GOT3 (cell line): ENCODE data around the gene RHBDF2.

Experiments used
- DNase-seq: peaks from one replicate; lab custom pipeline; 2025; ENCODE audit warnings: mixed read lengths; lab: John Stamatoyannopoulos, UW

Gene RHBDF2

DNA sequence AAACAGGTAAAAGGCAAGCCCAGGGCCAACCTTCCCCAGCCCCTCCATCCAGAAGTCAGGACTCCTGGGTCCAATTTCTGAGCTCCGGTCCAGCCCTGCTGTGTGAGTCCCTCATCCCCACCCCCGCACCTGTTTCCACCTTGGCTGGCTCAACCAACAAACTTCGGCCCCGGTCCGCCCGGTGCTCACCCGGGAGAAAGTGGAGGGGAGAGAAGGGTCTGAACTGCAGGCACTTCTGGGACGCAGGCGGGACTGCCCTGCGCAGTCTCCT is 541 bp downstream of the RHBDF2 start:
- no peak for DNase-seq

DNA sequence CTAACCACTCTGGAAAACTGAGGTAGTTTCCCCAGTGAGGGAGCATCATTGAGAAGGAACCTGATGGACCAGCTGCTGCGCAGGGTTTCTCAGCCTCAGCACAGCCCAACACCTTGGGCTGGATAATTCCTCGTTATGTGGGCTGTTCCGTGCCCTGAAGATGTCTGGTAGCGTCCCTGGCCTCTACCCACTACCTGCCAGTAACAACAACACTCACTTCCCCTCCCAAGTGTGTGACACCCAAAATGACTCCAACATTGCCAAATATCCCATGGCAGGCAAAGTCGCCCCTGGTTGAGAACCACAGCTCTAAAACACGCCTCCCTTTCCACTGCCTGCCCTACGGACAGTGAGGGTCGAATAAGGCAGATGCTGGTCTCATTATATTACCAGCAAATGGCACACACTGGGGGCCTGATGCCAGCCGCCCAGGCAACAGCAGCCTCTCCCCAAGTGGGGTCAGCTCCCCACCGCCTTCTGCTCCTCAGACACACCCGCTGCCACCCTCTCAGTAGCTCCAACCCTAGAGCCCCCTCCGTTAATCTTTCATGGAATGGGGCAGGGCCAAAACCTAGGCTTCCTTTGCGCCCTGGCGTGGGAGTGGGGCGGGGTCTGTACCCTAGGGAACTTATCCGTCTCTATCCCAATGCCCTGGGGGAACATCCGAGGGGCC is 1.0 kb downstream of the RHBDF2 start:
- no peak for DNase-seq

DNA sequence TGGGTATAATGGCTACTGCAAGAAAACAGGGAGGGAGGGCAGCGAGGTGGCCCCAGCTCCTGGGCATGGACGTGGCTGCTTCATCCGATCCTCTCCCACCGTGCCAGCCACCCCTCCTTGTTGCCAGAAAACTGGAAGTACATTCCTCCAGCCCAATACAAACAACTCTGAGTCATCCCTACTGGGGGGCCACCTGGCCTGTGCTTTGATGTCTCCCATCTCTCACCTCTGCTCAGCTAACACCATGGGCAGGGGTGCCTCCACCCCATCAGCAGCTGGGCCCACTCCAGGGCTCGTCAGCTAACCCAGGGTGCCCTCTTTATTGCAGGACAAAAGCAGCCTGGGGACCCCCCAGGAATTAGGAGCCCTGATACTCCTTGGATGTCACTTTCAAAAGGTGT is 2.0 kb downstream of the RHBDF2 start:
- no peak for DNase-seq

DNA sequence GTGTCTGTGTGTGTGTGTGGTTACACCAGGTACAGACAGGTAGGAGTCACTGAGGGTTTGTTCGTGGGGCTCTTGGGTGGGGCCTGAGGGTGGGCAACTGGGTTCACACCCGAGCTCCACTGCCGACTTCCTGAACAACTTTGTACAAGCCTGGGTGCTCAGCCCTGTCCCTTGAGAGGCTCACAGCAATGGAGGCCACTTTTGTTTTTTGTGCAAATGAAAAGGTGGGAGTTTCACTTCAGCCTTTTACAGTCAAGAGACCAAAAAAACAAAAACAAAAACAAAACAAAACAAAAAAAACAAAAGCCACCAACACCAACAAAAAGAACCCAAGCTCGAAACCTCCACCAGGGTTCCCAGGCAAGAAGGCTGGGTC is 2.4 kb downstream of the RHBDF2 start:
- no peak for DNase-seq

DNA sequence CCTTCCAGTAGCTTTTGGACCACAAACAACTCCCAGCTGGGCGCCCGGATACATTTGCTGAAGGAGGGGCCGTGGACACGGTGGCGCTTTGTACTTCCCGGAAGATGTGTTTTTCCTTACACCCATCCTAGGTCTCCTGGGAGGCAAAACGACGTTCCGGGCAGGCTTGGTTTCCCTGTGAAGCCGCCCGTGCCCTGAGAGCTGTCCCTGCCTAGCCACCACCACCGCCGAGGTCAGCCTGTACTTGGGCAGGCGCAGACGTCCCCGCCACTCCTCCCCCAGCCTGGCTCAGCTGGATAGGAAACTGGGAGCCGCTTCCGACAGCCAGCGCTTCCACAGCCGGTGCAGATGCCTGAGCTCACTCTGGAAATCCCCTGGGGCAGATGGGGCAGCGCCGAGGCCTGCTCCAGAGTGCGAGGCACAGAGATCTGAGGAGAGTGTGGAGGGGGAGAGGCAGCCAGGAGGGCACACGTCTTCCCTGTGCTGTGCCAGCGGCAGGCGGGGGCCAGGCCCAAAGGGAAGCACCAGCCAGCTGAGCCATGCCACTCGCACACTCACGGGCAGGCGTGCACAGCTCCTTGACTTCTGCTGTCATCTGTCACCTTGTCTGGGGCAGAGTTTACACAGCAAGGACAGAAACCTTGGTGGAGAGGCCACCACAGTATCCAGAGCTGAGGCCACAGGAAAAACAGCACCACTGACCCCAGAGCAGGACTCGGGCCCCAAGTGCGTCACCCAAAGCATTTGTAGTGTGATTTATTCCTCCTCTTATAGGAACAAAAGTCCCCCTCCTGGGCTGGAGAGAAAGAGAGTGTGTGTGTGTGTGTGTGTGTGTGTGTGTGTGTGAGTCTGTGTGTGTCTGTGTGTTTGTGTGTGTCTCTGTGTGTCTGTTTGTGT is 3.0 kb downstream of the RHBDF2 start:
- DNase-seq: no peak

DNA sequence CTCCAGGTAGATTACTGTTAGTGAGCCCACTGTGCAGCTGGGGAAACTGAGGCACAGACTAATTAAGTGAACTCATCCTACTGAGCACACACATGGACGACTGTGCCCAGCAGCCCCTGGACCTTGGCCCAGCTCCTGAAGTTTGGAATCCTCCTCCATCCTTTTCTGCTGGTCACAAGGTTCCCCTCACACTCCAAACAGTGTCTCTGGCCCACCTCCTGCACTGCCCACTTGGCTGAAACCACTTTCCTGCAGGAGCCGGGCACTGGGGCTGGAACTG is 3.6 kb downstream of the RHBDF2 start:
- DNase-seq: no peak

DNA sequence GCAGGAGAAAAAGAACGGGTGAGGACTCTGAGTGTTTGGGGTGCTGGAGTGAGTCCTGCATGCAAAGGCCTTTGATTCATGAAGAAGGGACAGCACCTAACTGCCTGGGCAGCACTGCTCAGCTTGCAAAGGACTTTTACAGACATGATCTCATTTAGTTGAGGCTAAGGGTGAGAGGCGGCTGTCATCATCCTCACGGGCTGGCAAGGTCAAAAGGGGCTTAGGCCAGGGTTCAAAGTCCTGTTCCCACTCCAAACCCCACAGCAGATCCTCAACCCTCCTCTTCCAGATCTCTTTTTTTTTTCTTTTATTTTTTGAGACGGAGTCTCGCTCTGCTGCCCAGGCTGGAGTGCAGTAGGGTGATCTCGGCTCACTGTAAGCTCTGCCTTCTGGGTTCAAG is 4.8 kb downstream of the RHBDF2 start:
- no peak for DNase-seq

DNA sequence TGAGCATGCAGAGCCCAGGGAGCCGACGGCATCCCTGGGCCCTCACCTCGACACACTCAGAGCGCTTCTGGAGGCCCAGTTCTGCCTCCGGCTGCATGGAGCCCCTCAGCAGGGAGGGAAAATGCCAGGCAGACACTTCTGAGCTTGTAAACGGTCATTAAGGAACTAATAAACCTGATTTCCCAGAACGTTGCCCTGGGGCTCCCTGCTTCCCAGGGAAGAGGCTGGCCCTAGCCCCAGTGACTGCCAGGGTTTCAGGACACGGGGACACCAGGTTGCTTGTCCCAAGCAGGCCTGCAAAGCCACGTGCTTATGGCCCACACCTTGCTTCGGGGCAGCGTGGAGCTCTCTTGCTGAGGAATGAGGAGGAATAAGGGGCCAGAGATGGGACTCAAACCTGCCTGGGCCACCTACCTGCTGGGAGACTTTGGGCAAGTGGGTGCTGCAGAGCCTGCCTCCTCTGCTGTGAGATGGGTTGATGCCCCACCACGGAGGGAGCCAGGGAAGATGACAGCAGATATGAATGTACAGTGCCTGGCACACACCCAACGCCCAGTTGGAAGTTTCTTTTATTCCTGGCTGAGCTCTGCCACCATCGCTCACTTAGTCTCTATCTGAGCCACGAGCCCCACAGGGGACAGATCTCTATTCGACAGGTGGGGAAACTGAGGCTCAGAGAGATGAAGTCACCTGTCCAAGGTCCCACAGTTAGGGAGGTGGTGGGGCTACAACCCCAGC is 5.4 kb downstream of the RHBDF2 start:
- no peak for DNase-seq

DNA sequence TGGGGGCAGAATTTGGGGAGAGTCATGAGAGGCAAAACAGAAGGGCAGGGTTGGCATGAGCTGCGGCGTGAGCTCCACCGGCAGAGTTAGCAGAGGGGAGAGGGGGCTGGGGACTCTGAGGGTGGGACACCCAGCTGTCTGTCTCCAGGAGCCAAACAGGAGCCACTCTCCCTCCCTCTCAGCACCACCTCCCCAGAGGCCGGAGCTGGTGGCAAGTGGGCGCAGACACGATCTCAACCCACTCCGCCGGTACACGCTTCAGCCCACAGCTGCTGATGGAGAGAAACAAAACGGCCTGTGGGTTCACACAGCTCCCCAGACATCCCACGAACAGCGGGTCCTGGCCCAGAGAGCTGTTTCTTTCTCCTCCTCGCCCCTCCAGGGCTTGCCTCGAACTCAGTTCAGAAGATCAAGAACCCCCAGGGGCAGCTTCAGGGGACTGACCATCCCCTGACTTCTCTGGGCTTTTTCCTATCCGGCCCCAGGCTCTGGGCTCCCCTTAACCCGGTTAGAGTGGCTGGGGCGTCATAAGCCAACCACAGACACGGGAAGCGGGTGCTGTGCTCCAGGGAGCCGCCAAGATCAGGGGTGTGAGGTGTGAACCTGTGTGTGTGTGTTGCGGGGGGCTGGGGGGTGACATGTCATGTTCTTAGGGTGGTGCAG is 7.6 kb downstream of the RHBDF2 start:
- no peak for DNase-seq

DNA sequence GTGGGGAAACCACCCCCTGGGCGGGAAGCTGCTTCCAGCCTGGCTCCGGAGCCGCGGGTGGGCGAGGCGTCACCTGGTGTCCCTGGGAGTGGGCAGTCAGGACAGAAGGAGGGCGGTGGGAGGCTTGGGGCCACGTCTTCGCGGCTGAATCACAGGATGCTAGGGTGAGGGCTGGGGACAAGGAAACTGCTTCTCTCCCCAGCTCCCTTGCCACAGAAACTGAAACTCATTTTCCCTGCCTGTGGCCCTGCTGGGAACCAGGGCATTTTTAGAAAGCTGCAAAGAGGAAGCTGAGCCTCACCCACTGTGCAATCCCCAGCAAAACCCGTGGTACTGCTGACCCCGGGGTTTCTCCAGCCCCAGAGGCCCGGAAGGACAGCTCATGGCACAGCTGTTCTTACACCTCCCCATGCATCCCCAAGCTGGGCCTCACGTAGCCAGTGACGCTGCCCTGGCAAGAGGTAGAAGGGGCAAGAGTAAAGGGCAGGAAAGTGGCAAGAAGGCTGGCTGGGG is 8.2 kb downstream of the RHBDF2 start:
- no peak for DNase-seq

DNA sequence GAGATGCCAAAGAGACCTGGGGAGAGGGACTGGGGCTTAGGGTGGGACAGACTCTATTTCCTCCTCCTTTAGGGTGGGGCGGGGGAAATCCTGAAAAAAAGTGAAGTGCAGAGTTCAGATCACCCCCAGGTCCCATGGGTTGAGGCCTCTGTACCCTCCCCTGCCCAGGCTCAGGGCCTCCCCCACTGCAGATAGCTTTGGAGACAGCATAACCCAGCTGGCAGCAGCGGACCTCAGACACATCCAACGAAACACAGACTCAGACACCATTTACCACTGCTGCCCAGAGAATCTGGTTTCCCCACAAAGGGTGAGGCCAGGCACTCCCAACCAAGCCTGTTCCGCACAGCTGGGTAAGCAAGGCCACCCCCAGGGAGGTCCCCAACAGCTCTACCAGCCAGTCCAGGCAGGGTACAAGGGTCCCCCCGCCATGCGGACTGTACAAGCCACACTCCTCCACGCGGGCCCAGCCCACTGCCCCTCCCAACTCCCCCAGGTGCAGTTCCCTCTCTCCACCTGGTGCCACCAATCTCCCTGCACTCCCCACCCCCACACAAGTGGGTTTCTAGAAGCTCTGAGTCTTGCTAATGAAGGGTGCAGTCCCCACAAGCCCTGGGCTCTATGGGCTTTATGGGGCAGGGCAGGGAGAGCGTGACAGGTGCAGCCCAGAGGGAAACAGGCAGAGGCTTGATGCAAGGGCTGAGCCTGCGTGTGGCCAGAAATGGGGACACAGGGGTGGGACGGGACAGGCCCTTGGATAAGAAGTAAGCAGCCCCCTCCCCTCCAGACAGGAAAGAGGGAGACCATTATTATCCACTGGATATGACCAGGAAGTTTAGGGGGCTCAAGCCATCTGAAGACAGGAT is 8.9 kb downstream of the RHBDF2 start:
- no peak for DNase-seq

DNA sequence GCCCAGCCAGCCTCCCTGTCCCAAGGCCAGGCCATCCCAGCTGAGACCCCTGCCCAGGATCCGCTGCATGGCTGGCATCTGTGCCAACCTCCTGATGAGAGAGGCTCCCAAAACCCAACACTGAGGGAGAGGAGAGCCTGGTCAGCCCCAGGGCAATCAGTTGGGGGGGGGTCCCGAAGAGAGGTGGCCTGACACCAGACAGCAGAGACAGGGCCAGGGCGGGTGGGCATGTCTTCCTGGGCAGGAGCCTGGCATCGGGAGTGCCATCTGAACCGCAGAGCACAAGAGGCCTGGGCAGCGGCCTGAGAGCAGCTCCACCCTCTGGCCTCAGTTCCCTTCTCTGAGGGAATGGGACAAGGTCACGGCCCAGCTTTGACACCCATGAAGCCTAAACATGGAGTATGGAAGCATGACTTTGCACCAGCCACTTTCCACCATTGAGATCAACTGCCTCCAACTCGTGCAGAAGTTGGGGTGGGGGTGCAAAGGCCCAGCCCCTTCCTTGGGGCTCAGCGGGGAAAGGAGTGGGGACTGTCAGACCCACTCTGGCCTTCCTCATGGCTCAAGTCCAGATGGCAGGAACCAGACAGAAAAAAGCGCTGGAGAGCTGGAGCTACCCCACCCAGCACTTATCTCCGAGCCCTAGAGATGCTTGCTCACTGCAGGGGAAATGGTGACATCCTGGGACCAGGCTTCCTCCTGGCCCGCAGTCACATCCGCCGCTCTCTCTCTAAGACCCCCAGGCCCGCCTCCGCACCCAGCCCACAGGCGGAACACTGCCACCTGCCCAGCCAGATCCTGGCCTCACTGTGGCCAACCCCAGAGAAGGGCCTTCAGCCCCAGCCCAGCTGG is 9.7 kb downstream of the RHBDF2 start:
- DNase-seq: no peak

DNA sequence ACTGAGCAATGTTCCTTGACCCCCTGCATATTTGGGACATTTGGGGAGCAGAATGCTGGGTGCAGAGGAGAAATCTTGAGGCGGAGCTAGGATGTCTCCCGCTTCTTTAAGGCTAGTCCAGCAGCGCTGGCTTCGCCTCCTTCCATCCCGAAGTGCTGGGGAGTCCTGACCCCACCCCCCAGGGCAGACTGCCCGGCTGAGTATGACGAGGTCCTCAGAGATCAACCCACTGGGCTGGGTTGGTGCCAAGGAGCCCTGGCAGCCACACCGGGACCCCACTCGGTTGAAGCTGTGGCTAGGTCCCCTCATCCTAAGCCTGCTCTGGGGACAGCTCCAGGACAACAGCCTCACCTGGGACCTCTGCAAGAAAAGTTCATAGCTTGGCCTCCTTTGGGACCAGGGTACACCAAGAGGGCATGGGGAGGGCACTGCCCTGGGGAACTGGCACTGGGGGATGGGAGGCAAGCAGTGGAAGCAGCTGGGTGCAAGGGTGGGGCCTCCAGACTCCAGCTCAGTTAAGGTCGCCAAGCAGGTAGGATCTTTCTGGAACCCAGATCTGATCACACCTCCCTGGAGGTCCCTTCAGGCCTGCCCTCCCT is 11.0 kb downstream of the RHBDF2 start:
- DNase-seq: no peak

DNA sequence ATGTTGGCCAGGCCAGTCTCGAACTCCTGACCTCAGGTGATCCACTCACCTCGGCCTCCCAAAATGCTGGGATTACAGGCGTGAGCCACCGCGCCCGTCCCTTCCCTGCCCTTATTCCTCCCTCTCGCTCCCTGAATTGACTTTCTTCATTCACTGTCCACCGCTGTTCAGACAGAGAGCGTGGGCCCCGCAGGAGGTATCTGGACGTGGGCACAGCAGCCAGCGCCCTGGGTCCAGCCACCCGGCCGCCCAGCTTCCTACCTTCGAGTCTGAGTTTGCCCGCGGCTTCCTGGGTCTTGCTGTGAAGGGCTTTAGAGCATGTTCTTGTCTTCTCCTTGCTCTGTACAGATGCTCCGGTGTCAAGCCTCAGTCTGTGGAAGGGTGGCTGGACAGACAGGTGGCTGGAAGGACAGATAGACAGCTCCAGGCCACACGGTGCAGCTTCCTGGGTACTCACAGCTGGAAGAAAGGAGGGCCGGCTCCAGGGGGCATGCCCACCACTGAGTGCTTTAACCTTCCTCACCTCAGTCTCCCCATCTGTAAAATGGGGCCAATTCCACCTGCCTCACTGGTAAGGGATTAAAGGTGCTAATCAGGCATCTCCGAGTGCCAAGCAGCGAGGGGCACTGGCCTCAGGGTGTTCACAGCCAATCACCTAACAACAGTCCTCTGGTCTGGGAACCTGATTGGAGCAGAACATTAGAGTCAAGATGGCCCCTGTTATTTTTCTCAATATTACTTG is 13.6 kb downstream of the RHBDF2 start:
- no peak for DNase-seq

DNA sequence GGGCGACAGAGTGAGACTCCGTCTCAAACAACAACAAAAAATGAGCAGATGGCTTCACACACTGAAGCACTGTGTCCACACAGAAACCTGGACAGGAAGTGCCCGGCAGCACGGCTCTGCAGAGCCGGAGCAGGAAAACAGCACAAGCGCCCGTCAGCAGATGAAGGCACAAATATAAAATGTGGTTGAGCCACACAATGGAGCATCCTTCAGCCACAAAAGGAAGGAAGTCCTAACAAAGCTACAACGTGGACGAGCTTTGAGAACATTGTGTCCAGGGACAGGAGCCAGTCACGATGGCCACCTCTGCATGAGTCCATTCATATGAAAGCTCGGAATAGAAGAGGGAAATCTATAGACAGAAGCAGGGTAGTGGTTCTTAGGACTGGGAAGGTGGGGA is 15.7 kb downstream of the RHBDF2 start:
- DNase-seq: no peak

DNA sequence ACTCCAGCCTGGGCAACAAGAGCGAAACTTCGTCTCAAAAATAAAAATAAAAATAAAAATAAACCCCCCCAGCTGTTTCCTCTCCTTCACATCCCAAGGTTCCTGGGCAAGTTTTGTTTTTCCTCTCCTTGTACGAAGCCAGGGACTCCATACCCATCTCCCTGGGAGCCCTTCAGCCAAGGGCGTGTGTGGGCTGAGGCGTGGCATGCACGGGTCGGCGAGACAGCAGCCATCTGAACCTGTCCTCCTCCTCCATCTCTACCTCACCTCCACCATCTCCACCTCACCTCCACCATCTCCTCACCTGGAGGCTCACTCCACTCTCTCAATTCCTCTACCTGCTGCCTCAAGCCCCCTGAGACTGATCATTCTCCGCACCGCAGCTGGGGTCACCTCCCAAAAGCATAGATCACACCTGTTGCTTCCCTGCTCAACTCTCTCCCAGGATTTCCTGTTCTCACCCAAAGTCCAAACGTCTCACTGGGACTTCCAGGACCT is 16.9 kb downstream of the RHBDF2 start:
- DNase-seq: no peak

DNA sequence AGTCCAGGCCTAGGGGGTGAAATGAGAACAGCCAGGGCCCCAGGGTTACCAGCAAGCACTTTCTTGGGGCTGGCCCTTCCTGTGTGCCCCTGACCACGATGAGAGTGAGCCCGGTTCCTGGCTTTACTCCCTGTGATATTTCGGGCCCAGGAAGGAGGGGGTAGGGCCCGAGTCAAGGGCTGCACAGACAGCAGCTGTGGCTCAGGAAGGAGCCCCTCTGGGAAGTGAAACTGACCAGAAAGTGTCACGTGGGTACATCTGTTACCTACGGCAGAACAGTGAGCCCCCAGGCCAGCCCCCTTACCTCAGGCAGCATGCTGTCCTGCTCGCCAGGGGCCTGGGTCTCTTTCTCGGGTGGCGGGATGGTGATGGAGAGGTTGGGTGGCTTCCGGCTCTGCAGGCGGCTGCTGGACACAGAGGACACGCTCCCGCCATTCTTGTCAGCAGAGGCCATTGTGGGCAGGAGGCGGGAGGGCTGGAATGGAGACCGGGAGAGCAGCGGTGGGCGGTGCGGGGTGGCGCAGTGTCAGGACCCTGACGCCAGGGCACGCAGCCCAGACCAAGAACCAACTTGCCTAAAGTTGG is 20.1 kb downstream of the RHBDF2 start:
- DNase-seq: no peak

DNA sequence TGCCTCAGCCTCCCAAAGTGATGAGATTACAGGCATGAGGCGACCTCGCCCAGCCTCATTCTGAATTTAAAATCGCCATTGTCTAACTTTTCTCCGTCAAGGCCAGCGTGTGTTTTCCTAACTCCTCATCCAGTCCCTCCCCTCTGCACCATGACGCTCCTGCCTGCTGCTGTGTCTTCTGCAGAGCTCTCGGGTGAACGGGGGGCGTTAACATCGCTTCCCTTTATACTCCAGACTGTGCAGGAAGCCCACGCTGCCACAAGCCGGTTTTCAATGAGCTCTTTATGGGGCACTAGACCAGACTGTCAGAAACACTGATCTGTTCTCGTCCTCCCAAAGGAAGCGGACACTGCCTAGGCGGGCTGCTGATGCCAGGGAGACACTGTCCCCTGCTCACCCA is 20.6 kb downstream of the RHBDF2 start:
- DNase-seq: no peak

DNA sequence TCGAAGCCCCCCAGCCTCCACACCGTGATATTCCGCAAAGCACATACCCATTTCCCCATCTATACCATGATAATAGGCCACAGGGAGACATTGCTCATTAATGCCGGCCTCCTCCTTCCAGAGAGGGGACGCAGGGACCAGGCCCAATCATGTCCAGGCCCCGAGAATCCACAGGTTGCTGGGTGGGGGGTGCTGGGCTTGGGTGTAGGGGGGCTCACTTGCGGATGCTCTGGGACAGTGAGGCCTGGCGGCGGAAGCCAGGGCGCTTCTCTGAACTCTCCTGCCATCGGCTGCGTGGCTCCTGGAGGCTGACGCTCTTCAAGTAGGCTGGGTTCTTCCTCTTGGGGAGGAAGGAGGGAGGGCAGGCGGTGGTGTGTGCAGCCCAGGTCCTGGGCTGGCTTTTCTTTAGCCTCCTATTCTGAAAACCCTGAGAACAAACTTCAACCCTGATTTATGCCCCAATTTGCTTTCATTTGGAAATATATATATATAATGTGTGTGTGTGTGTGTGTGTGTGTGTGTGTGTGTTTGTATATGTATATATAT is 21.6 kb downstream of the RHBDF2 start:
- DNase-seq: no peak
